ENCODE measurements around the gene ADCY3.

DNA sequence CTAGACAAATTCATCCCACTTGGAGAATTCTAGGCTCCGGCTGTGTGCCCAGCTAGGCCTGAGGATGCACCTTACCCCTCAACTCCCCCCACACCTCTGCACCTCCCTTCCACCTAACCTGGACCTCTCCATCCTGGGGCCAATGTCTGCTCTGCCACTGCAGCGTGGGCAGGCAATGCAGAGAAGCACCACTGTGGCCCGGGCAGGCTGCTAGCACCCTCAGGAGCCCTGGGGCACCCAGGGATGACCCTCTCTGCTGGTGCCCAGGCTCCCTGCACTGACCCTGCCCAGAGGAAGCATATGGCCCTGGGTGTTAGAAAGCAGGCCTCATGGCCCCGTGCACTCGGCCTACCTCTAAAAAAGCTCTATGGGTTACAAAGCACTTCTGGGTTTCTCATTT is 49.6 kb downstream of the ADCY3 start:
- TF ChIP-seq, protein P1, sequence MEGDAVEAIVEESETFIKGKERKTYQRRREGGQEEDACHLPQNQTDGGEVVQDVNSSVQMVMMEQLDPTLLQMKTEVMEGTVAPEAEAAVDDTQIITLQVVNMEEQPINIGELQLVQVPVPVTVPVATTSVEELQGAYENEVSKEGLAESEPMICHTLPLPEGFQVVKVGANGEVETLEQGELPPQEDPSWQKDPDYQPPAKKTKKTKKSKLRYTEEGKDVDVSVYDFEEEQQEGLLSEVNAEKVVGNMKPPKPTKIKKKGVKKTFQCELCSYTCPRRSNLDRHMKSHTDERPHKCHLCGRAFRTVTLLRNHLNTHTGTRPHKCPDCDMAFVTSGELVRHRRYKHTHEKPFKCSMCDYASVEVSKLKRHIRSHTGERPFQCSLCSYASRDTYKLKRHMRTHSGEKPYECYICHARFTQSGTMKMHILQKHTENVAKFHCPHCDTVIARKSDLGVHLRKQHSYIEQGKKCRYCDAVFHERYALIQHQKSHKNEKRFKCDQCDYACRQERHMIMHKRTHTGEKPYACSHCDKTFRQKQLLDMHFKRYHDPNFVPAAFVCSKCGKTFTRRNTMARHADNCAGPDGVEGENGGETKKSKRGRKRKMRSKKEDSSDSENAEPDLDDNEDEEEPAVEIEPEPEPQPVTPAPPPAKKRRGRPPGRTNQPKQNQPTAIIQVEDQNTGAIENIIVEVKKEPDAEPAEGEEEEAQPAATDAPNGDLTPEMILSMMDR (IDR thresholded peaks at IDR 0.05 in 8 of 11, conservative IDR thresholded peaks at IDR 0.05 in 3 of 11), result no peak
- no peak for TF ChIP-seq POLR2AphosphoS5 (IDR thresholded peaks at IDR 0.05)
- no peak for TF ChIP-seq POLR2A (IDR thresholded peaks at IDR 0.05)
